GM11168 (cell line): ENCODE measurements around the gene FOXL1.

Source experiments
- in situ Hi-C: fragments of 300-500 bp; cut with MboI; formaldehyde crosslinking; loops from one replicate; pipeline ENCODE4 v1.12.0; 2022; ENCODE audit warnings: low sequenced_read_pairs; ENCODE audit not compliant: unreplicated experiment

FOXL1 gene

GRCh38 chr16:86578061-86578599 is at the start of gene FOXL1:
Gene FOXL1 (plus strand): TSS chr16:86578549. CDS start chr16:86578724, 175 bp downstream.
- in situ Hi-C loops = no loop called here

DNA sequence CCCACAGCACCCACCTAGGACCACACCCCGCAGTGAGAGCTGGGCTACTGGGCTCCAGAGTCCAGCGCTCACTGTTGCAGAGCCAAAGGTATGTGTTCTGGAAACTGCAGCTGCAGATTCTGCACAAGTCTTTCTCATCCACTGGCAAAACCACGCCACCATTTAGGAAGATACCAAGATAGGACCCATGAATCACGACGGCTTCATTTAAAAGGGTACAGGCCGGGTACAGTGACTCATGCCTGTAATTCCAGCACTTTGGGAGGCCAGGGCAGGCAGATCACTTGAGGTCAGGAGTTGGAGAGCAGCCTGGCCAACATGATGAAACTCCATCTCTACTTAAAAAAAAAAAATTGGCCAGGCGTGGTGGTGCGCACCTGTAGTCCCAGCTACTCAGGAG is 49.2 kb upstream of the FOXL1 start:
- in situ Hi-C loops = no loop called here

DNA sequence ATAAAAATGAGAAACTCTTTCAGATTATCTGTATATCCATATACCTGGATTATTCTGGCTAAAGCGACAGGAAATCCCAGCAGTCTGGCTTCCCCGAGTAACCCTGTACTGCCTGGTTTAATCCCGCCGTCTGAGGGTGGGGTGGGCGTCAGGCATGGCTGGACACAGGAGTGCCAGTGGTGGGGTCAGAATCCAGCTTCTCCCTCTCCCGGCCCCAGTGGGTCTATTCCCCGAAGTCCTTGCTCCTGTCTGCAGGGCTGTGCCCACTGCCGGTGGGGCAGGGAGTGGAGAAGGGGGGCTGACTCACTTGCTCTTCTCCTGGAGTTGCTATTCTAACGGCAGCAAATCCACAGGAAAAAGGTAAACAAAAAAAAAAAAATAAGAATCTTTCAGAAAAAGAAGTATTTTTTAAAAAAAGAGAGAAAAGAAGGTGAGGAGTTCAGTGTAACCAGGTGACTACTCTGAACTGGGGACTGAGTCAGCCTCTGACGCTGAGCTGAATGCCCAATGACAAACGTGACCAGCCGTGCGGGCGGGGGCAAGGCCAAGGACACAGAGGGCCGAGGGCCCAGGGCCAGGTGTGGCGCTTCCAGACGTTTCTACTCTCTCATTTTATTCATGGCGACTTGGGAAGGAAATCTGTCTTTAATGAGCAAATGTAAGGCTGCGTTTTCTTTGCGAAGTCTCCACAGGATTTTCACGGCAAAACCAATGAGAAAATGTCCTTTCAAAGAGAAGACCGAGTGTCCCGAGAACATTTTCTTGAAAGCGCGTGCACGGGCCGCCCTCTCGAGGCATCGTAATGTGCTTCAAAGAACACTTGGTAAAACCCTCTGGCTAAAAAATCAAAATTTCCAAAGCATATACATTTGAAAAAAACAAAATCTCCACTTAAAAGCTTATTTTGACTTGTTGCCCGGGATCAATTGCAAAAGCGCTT is 47.8 kb upstream of the FOXL1 start:
- in situ Hi-C loops = no loop called here

DNA sequence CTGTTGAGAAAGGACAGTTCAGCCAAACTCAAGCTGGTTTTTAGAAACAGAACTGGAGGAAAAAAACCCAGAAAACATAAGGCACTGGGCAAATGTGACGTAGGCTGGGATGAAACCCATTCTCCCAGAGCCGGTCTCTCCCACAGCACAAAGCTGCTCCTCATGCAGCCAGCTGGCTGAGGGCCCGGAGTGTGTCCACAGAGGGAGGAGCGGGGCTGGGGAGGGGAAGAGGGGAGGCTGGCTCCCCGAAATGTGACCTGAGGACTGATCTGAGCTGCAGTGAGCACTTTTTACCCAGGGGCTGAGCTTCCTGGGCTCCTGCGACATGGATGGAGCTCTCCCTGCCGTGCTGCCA is 47.2 kb upstream of the FOXL1 start:
- in situ Hi-C loops = no loop called here

- in situ Hi-C loops = no loop called here
Measured at GRCh38 chr16:86531641-86532525, 46.5 kb upstream of the FOXL1 start.

GRCh38 chr16:86532526-86532815 is 45.9 kb upstream of the FOXL1 start:
- in situ Hi-C loops = no loop called here

DNA sequence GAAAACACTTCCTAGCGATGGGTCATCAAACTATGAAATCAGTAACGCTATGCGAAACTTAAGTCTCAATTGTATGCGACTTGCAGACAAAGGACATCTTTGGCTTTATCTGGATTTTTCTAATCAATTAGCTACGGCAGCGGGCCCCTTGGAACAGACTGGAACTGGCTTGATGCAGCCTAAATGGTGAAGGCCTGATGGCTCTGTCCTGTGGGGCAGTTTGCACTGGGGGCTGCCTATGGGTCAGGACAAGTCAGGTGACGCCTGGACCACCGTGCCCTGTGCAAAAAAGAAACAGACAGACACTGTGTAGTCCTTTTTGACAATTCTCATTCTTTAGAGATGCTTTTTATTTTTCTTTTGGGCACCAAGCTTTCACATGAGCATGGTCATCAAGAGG is 45.3 kb upstream of the FOXL1 start:
- in situ Hi-C loops = no loop called here

GRCh38 chr16:86533767-86534351 is 44.5 kb upstream of the FOXL1 start:
- in situ Hi-C loops = no loop called here

GRCh38 chr16:86534779-86535615 is 43.4 kb upstream of the FOXL1 start:
- in situ Hi-C loops = no loop called here

DNA sequence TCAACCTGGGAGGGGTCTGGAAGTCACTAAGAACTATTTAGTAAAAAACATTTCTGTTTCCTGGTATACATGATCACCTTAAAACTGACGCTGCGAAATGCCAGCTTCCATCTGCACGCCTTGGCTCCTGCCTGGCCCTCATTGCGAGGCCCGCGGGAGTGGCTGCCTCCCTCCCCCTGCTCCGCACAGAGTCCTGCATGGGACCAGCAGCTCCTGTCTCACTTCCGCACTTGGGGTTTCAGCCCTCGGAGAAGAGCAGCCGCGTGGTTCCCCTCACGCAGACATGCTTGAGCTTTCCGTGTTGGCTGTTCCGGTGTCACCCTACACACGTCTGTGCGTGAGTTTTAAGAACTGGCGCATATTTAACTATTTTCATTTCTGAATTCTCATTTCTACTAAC is 41.7 kb upstream of the FOXL1 start:
- in situ Hi-C loops = no loop called here

DNA sequence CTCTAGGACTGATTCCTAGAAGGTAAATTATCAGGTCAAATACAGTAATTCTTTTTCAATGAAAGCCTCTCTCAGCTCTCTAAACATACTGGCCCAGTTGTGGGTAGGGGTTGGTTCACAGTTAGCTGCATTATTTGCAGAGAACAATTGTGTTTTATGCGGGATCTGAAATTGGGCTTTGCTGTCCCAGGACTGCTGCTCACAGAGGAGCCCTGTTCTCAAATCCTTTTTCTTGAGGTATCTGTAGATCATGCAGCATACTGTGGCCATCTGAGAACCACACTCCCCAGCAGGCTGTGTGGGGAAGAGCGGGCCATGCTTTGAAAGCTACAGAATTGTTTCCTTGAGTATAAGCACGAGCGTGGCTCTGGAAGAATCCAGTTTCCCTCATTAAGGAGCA is 40.9 kb upstream of the FOXL1 start:
- in situ Hi-C loops = no loop called here

- in situ Hi-C loops = no loop called here
Measured at GRCh38 chr16:86538196-86538780, 40.1 kb upstream of the FOXL1 start.

GRCh38 chr16:86540894-86541293 is 37.5 kb upstream of the FOXL1 start:
- in situ Hi-C loops = no loop called here

- in situ Hi-C loops = no loop called here
Measured at GRCh38 chr16:86541560-86541959, 36.8 kb upstream of the FOXL1 start.

DNA sequence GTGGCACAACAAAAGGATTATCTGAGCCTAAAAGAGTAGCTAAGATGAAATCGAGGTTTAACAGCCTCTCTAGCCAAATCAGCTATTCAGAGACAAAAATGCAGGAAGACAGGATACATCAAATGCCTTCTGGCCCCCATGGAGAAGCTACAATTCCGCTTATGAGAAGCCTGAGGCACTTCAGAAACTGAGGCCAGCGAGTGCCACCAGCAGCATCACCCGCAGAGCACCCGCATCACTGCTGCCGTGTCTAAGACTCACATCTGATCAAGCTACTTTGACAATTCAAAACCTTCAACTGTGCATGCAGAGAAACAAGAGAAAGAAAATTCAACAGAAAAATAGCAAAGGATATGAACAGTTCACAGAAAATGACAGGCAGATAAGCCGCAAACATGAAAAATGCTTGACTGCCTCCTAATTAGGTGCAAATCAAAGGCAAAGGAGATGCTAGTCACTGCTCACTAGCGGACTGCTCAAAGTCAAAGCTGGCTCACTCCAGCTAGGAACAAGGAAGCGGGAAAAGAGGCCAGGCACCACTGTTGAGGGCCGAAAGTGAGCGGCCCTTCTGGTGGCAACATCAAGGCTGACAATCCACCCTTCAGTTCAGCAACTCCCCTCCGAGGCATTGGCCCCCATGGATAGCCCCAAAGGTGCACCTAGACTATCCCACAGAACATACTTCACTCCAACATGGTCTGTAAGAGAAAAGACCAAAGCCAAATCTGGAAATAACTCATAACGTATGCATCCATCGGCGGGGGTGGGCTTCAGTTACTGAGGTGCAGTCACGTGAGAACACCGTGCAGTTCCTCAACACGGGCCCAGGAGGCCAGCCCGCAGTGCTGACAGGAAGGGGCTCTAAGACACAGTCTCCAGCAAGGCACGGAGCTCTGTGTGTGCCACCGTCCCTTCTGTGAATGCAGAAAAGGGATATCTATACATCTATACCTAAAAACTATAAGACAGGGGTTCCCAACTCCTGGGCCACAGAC is 35.3 kb upstream of the FOXL1 start:
- in situ Hi-C loops = no loop called here

- in situ Hi-C loops = no loop called here
Measured at GRCh38 chr16:86545481-86545880, 32.9 kb upstream of the FOXL1 start.

DNA sequence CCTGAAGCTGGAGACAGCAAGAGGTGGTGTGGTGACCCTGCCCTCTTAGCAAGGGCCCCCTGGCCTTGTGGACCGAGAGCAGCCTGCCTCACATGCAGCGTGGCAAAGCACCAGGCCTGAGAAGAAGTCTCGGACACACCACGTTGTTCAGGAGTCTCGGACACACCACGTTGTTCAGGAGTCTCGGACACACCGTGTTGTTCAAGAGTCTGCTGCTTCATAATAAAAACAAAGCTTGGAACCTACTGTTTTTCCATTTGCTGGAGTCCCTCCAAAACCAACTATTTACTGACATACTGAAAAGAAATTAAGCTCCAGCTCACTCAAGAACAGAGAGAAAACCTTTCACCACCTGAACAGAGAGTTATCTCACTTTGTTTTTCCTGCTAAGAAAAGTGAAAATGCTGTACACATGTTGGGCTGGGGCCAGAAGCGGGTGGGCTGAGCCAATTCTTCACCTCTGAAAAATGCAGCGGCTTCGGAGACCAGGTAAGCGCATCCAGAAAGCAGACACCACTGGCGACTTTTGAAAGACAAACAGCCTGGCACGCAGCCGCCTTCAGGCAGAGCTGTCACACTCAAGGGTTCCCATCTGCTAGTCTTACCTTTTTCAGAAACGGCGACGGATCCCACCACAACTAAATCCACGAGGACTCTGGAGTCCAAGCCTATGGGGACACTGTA is 32.3 kb upstream of the FOXL1 start:
- in situ Hi-C loops = no loop called here

- in situ Hi-C loops = no loop called here
Measured at GRCh38 chr16:86546638-86547013, 31.7 kb upstream of the FOXL1 start.
